AG08396 (cell line): ENCODE data around the gene P4HA3.

Experiments used
- DNase-seq: peaks from one replicate; pipeline ENCODE4 v3.0.0; 2012; ENCODE audit warnings: low spot score, mixed read lengths

The P4HA3 gene

DNA sequence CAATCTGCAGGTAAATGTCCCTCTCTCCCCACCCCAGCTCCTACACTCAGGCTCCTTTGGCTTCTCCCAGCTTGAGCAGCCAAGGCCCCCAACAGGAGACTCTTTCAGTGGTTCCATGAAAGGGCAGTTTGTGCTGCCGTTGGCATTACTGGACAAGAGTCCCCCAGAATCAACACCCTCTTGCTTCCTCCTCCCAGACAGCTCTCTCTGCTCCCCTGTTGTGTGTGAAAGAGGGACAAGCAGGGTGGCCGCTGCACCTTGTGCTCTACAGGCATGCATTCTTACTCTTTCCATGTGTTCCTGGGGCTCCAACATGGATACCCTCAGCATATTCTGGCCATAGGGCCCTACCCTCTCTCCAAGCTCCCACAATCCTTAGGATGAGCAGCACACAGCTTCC is 48.7 kb downstream of the P4HA3 start:
- DNase-seq, result no peak

DNA sequence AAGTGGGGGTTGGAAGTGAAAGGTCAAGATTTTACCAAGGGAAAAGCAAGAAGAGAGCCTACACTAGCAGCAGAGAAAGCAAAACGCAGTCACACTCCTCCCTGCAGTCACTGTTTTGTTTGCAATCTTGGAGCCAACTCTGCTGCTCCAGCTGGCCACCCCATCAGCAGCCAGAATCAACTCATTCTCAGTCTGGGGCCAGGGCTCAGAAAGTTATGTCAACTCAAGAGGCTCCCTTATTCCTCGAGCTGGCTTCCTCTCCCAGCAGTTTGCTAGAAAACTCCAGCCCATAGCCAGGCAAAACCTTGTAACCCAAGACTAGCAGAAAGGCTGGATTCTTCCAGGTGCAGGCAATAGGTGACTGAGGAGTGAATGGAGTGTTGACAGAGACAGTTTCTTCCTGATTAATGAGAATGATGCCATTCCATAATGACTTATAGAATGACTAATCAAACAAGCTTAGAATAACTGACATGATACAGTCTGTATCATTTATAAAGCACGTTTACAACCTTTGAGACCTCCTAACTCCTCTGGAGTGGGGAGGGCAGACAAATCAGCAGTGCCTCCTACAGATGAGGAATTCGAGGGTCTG is 53.4 kb downstream of the P4HA3 start:
- DNase-seq, result peak; percentile 61

DNA sequence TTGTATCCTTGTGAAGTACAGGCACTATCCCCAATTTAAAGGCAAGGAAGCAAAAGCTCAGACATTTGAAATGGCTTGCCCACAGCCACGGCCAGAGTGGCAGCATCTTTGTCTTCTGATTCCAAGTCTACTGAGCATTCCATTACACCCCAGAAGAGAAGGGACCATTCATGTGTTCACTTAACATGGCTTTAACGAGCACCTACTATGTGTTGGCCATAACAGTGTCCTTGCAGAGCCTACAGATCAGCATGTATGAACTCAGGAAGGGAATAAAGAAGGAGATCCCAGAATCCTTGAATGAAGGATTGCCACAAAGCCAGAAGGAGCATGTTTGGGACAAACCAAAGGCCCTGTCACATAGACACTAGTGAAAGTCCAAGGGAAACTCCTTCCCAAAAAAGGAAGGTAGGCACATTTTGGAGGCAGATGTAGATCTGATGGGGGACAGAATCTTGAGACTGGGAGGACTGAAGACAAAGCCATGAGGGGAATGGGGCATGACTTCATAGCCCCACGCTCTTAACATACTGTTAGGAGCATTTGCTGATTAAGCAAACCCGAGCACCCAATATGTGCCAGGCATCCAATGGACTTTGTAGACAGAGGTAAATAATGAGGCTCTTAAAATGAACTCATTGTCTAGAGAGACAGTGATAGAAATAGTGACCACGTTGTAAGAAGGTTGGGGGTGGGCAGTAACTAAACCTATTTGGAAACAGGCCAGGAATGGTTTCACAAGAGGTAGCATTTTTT is 54.9 kb downstream of the P4HA3 start:
- DNase-seq, result no peak

DNA sequence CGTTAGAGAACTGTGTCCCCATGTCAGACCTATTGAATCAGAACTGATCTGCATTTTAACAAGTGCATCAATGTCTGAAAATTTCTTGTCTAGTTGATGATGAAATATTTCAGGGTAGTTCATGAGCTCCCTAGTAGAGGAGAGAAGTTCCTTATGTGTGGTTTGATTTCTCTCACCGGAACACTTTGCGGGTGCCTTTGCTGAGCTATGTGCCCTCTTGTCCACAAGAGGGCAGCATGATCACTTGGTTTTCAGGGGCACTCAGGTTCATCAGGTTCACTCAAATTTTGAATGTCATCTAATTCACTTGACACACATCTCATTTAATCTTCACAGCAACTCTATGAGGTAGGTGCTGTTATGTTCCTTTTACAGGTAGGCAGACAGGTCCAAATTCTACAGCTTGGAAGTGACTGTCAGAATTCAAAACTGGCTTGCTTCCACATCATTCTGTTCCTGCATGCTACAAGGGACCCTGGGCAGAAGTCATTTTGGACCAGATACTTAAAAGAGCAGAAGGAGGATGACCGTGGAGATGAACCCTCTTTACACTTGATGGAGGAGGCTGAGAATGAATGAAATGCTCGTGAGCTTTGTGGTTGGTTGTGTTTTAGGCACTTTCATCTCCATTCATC is 55.6 kb downstream of the P4HA3 start:
- peak; percentile 71 for DNase-seq

DNA sequence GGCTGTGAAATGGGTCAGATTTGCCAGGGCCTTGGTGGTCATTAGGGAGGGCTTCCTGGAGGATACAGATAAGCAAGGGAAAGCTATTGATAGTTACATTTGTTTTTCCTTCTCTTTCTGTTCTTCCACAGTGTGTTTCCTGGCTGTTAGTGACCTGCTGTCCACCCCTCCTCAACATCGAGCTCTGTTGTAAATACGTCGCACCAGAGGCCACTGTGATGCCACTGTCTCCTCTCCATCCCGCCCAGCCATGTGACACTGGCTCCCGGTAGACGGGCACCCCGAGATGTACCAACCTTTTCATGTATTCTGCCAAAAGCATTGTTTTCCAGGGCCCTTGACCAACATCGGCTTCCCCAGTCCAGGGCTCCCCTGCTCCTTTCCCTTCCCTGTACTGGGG is 58.1 kb downstream of the P4HA3 start:
- no peak for DNase-seq

DNA sequence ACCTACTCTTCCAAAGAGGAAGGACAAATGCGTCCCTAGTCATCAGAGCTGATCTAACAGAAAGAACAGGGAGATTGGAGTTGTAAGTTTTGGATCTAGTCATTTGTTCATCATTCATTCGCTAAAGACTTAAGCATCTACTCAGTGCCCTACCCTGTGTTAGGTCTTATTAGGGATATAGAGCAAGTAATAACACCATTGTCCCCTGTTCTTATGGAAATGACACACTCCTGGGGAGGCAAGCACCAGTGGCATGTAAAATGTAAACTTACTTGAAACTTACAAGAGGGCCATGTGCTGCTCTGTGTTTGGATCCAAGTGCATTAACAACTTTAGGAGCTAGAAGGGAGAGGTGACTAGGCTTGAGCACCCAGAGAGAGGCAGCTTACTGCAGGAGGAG is 61.9 kb downstream of the P4HA3 start:
- no peak for DNase-seq

DNA sequence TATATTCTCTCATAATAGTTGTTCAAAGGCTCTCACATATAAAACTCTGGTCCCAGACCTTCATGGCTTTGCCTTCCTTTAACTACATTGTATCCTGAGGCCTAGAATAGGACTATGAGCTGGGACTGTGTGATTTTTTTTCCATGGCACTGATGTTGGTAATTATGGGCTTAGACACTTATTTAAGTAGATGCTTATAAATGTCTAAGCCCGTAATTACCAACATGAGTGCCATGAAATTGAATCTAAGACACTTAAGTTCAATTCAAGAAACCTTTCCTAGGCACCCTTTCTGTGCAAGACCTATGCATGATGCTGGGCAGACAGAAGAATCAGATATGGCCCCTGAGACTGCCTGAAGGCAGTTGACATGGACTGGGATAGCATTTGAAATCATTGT is 63.0 kb downstream of the P4HA3 start:
- DNase-seq, result no peak

DNA sequence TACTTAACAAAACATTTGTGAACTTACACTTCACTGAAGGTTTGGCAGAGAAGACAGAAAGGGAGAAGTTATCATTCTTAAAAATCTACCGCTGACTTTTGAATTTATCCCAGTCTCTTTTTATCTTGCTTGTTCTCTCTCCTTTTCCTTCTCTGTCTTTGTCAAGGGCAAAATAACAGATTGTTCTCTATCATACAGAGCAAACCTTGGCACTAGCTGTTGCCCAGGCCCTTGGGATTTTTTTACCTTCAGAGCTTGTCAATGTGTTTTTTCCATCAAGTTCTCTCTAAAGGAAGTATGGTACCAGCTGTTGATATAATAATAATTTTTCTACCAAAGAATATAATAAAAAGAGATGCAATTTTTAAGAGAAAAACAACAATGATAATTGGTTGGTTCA is 73.2 kb downstream of the P4HA3 start:
- no peak for DNase-seq

DNA sequence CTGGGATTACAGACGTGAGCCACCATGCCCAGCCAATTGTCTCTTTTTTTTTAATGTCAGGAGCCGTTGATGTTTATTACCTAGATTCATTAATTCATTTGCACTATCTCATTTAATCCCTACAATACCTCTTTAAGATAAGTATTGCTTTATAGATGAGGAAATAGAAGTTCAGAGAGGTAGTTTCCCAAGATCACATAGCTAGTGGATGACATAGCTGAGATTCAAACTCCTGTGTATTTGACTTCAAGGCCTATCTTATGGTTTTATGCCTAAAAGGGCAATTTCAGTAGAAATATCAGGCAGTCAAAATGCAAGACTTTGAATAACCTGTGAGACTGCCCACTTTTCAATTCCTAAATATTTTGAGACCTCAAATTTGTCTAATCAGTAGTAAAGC is 73.9 kb downstream of the P4HA3 start:
- no peak for DNase-seq

DNA sequence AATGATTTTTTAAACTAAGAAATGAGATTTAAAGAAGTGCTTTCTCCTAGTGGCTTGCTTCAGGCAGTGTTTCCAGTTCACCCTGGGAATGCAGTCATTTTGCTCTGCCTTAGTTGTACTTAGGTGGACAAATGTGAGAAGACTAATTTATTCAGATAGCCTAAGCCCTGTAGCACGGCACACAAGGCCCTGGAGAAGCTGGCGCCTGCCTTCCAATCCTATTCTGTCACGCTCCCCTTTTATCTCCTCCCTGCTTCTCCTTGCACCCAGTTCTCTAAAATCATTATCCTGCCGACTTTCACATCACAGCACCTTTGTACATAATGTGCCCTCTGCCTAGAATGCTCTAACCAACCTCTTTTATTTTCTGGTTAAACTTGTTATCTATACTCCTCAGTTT is 76.3 kb downstream of the P4HA3 start:
- DNase-seq, result no peak

DNA sequence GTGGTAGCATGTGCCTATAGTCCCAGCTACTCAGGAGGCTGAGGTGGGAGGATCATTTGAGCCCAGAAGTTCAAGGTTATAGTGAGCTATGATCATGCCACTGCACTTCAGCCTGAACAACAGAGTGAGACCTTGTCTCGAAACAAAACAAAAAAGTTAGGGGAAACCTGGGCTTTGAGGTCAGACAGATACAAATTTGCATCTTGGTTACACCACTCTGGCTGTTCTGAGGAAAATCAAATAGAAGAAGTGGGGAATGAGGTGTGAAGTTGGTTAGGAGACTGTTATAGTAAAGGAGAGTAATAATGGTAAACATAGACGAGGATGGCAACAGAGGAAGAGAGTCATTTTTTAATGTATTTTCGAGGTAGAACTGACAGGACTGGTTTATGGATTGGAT is 77.8 kb downstream of the P4HA3 start:
- no peak for DNase-seq

DNA sequence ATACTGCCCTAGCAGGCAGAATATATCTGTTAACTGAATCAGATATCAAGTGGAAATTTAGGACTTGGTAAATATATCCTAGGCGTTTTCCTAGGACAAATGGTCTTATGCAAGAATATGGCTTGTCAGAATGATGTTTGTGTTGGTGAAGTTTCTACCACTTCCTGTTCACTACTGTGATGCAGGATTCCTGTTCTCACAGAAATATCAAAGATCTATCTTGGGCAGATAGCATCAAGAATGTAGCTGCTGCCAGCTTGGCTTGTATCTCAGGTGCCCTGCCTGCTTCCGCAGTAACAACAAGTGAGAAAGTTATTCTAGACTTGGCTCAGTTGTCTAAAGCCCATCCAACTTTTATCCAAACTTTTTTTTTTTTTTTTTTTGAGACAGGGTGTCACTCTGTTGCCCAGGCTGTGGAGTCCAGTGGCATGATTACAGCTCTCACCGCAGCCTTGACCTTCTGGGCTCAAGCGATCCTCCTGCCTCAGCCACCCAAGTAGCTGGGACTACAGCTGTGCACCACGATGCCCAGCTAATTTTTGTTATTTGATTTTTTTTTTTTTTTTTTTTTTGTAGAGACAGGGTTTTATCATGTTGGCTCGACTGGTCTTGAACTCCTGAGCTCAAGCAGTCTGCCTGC is 79.0 kb downstream of the P4HA3 start:
- no peak for DNase-seq

DNA sequence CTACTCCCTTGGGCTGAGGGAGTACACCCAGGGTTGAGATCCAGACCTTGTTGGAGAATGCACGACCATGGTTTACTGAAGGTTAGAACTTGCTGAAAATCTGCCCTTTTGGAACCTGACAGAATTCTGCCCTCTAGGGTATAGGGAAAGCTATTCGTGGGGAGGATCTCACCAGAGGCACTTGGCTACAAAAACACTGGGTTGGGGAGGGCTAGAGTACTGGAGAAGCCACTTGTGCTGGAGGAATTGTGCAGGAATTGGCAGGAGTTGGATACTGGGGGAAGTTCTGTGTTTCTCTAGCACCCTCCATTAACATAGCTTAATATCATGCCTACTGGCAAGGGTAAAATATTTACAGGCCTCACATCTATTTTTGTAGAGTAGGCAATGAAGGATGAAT is 84.5 kb downstream of the P4HA3 start:
- DNase-seq, result no peak

DNA sequence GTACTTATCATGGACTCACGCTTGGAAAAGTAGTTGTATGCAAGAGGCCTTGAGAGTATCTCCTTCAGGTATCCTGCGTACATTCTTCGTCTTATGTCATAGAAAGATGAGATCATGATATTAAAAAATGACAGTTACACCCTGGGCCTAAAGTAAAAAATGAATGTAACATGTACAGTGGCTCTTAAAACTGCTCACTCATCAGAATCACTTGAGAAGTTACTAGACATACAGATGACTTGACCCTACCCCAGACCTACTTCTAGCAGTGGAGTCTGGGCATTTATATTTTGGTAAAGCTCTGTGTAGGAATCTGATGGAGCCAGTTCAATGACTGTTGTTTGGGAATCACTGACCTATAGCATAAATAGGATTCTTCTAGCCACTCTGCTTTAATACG is 85.9 kb downstream of the P4HA3 start:
- no peak for DNase-seq

DNA sequence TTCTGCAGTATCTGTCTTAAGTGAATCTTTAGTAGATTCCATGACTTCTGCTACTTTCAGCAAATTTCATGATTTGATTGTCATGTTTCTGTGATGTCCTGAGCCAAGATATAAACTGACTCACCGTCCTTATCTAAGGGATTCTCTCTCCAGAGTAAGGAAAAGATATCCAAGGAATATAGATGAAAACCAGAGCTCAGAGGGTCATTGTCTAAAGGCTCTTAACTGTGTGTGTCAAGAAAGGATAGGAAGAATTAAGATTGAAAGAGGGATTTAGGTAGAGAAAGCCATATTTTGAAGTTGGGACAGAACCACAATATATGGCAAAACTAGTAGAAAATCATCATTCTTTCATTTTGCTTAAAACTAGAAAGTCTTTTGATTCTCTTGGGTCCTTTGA is 89.6 kb downstream of the P4HA3 start:
- no peak for DNase-seq

DNA sequence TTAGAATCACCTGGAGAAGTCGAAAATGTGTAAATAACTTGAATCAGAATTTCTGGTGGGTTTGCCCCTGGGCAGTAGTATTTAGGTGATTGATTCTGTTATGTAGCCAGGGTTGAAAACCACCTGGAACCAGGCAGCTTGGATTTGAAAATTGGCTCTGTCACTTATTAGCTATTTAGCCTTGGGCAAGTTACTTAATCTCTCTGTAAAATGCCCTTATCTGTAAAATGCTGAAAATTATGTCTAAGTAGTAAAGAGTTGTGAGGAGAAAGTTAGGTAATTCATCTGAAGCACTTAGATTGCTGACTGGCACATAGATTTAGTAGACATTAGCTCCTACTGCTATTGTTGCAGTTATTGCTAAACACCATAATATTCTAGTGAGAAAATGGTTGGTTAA is 91.1 kb downstream of the P4HA3 start:
- DNase-seq, result no peak
